Stimulated activated CD4-positive, alpha-beta T cell treated with anti-CD3 and anti-CD28 coated beads, Interleukin-1b, Interleukin-23, amount 100 ng/mL, for 48 hours (primary cell): ENCODE data around the gene BRD3.
"Not testable (repeated sequence)": the region's sequence is repeated elsewhere in the genome, so short reads cannot be mapped to it uniquely, and the experiment has no call there.

Experiments
- DNase-seq: peaks from one replicate; pipeline ENCODE4 v3.0.0-alpha.2; 2020

The BRD3 gene

GRCh38 chr9:134067904-134068743 is at the start of gene BRD3:
Gene BRD3, minus strand, starts transcription at chr9:134068026. Its CDS starts 14,549 bp downstream, at chr9:134053477.
- peak; percentile 80 for DNase-seq

GRCh38 chr9:134112561-134112960 is 44.7 kb upstream of the BRD3 start:
- DNase-seq = no peak

- DNase-seq = no peak
These were observed 43.2 kb upstream of the BRD3 start for GRCh38 chr9:134111064-134111463.

DNA sequence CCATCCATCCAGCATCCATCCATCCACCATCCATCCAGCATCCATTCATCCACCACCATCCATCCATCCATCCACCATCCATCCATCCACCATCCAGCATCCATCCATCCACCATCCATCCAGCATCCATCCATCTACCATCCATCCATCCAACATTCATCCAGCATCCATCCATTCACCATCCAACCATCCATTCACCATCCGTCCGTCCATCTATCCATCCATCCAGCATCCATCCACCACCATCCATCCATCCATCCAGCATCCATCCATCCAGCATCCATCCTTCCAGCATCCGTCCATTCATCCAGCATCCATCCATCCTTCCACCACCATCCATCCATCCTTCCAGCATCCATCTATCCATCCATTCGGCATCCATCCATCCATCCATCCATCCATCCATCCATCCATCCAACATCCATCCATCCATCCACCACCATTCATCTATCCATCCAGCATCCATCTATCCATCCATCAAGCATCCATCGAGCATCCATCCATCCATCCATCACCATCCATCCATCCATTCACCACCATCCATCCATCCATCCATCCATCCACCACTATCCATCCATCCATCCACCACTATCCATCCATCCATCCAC is 35.7 kb upstream of the BRD3 start:
- no peak for DNase-seq

DNA sequence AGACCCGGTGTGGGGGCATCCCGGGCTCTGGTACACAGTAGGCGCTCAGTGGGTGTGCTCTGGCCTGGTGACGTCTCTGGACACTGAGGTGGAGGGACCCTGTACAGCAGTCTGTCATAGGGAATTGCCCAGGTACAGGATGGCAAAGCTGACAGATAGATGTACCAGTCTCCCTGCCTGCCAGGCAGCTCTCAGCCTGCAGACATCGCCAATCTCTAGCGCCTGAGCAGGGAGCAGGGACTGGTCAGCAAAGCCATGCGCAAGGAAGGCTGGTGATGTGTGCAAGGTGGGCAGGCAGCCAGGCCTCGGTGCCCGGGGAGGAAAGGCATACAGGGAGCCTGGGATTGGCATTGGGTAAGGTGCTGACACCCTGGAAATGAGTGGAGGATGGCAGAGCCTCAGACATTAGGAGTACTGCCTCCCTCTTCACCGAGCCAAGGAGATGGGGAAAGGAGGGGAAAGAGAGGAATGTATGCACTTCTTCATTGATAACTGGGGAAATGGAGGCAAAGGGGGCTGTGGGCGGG is 33.9 kb upstream of the BRD3 start:
- no peak for DNase-seq

- DNase-seq = not testable (repeated sequence)
These were observed 33.3 kb upstream of the BRD3 start for GRCh38 chr9:134101133-134101532.

- no peak for DNase-seq
These were observed 32.2 kb upstream of the BRD3 start for GRCh38 chr9:134100040-134100439.

DNA sequence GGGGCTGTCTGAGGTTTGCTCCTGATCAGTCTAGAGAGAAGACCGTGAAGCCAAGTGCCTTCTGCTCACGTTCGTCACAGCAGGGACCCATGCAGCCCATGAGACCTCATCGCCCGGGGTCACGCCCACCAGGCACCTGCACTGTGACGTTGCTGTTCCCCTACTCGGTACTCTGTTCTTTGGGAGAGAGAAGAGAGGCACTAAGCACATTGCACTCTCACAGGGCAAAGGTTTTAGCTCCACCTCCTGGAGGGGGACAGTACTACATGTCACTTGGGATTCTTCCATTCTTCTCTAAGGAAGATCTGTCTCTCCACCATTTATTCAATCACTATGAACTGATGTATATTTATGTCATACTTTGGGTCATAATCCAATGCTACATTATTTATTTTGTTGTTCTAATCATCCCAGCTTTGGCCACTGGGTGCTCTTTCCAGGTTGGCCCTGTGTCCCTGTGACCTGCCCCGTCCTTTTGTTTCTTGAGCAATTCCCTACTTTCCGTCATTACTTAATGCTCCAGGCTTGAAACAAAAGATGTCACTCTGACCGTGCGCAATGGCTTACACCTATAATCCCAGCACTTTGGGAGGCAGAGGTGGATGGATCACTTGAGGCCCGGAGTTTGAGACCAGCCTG is 31.4 kb upstream of the BRD3 start:
- DNase-seq = peak; percentile 51

GRCh38 chr9:134089972-134090371 is 22.1 kb upstream of the BRD3 start:
- no peak for DNase-seq

DNA sequence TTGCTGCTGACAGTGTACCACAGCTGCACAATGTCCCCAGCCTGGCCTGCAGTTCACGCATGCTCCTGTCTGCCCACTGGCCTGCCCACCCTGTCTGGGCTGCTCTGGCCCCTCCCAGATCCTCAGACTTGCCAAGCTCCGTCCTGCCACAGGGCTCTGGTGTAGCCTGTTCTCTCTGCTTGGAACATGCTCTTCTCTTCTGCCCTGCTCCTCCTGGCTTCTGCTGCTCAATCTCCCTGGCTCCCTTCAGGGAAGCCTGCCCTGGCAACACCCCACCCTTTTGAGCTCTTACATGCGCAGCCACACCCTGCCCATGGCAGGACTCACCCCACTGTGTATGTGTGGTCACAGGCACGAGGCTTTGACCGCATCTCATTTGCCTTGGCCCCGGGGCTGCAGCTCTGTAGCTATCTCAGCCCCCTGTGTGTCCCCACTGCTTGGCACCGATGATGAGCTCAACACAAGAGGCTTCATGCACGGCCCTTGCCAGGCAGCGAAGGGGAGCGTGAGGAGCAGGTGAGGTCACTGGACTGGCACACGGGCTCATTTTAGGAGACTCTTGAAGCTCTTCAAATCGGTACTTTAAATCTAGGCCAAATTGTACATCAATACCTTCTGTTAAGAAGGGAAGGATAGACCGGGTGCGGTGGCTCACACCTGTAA is 20.4 kb upstream of the BRD3 start:
- DNase-seq = no peak

DNA sequence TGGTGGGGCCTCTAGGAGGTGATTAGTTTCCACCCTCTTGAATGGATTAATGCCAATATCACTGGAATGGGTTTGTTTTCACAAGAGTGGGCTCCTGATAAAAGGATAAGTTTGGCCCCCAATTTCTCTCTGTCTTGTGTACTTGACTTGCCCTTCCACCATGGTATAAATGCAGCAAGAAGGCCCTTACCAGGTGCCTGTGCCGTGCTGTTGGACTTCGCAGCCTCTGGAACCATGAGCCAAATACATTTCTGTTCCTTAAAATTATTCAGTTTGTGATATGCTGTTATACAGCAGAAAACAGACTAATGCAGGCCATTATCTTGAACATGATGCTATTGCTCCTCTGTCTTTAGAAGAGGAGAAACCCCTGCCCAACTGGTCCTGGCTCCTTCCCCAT is 17.8 kb upstream of the BRD3 start:
- no peak for DNase-seq

DNA sequence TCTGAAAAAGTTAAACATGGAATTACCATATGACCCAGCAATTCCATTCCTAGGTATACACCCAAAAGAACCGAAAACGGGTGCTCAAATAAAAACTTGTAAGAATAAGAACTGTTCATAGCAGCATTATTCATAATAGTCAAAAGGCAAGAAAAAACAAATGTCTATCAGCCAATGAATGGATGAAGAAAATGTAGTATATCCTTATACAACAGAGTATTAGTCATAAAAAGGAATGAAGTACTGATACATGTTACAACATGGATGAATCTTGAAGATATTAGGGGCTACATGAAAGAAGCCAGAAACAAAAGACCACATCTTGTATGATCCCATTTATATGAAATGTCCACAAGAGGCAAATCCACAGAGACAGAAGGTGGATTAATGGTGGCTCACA is 15.6 kb upstream of the BRD3 start:
- DNase-seq = no peak

DNA sequence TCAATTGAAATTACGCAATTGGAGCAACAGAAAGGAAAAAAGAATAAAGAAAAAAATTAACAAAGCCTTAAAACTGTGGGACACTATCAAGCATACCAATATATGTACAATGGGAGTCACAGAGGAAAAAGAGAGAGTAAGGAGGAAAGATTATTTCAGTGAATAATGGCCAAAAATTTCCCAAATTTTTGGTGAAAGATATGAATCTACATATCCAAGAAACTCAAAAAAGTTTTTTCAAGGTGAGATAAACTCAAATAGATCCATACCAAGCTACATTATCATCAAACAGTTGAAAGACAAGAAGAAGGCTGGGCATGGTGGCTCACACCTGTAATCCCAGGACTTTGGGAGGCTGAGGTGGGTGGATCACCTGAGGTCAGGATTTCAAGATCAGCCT is 8.8 kb upstream of the BRD3 start:
- no peak for DNase-seq

- DNase-seq = not testable (repeated sequence)
These were observed 7.9 kb upstream of the BRD3 start for GRCh38 chr9:134075689-134076088.

- DNase-seq = no peak
These were observed 5.7 kb upstream of the BRD3 start for GRCh38 chr9:134073500-134073899.

DNA sequence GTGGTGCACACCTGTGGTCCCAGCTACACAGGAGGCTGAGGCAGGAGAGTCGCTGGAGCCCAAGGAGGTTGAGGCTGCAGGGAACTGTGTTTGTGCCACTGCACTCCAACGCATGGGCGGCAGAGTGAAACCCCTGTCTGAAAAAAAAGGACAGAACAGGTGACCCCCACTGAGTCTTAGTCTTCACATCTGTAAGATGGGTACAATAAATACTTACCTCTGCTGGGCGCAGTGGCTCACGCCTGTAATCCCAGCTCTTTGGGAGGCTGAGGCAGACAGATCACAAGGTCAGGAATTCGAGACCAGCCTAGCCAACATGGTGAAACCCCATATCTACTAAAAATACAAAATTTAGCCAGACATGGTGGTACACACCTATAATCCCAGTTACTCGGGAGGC is 4.9 kb upstream of the BRD3 start:
- not testable (repeated sequence) for DNase-seq

GRCh38 chr9:134071149-134071548 is 3.3 kb upstream of the BRD3 start:
- no peak for DNase-seq

GRCh38 chr9:134069480-134070399 is 1.9 kb upstream of the BRD3 start:
- DNase-seq = no peak

GRCh38 chr9:134068744-134069479 is 1.1 kb upstream of the BRD3 start:
- no peak for DNase-seq

DNA sequence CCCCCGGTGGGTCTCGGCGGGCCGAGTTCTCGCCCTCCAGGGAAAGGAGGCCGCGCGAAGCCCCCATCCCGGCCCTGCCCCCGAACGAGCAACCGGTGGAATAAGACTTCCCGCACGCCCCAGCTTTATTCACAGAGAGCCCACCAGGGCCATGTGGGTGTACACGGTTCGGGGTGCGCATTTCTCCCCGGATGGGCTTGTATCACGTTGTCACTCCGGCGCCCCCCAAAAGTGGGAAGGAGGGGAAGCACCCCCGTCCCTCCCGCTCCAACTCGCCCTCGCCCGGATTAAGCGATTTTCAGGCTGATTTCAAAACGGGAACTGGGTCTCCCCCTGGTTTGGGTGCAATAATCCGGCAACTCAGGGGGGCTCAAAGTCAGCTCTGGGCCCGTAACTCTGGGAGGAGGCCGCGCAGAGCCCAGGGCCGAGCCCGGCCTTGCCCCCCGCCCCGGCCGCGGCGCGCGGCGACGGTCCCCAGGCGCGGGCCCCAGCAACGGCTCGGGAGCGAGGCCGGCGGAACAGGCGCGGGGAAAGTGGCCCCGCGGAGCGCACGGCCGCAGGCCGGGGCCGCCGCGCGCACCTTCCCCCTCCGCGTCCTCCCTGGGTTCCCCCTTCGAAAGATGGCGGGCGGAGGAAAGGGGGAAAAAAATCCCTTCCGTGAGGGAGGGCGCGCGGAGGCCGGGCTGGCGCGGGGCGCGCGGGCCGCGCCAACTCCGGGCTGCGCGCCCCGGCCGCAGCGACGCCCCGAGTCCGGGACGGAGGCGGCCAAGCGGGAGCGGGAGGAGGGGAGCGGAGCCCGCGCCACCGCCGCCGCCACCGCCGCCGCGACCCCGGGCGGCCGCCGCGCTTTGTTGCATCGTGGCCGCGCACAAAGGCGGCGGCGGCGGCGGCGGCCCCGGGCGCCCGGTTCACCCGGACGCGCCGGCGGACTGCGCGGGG is 644 bp downstream of the BRD3 start:
- no peak for DNase-seq
